Activated T-cell treated with anti-CD3 and anti-CD28 coated beads for 4 hours (primary cell): ENCODE results near the gene STK4.
A peak's percentile ranks its signal among the peaks of the same experiment; 100 is the strongest.

Experiments
- DNase-seq: peaks from one replicate; pipeline ENCODE4 v3.0.0-alpha.2; 2020

STK4 gene

GRCh38 chr20:44955270-44955669 lies 11.0 kb upstream of the STK4 start:
- no peak for DNase-seq

GRCh38 chr20:44956410-44956809 lies 9.9 kb upstream of the STK4 start:
- no peak for DNase-seq

GRCh38 chr20:44958276-44958675 lies 8.0 kb upstream of the STK4 start:
- no peak for DNase-seq

- DNase-seq, result no peak
Observed at GRCh38 chr20:44959082-44959637, 7.2 kb upstream of the STK4 start.

GRCh38 chr20:44959638-44960102 lies 6.6 kb upstream of the STK4 start:
- DNase-seq, result peak; percentile 74

- DNase-seq, result peak; percentile 93
Observed at GRCh38 chr20:44960103-44960852, 6.0 kb upstream of the STK4 start, which contains the start of gene TOMM34. Gene TOMM34, minus strand, starts transcription at chr20:44960397. Its CDS starts 64 bp downstream, at chr20:44960333.

GRCh38 chr20:44961011-44961869 lies 5.1 kb upstream of the STK4 start:
- DNase-seq, result no peak

GRCh38 chr20:44961870-44962267 lies 4.4 kb upstream of the STK4 start:
- DNase-seq, result no peak

GRCh38 chr20:44962483-44962882 lies 3.8 kb upstream of the STK4 start:
- DNase-seq, result no peak

- no peak for DNase-seq
Observed at GRCh38 chr20:44963325-44964215, 2.7 kb upstream of the STK4 start.

- DNase-seq, result no peak
Observed at GRCh38 chr20:44965651-44966029, 672 bp upstream of the STK4 start.

- no peak for DNase-seq
Observed at GRCh38 chr20:44967207-44967807, 995 bp downstream of the STK4 start.

- no peak for DNase-seq
Observed at GRCh38 chr20:44969300-44969894, 3.1 kb downstream of the STK4 start.

- no peak for DNase-seq
Observed at GRCh38 chr20:44970243-44970757, 4.0 kb downstream of the STK4 start.

- no peak for DNase-seq
Observed at GRCh38 chr20:44973053-44973452, 6.7 kb downstream of the STK4 start.

GRCh38 chr20:44976698-44977097 lies 10.4 kb downstream of the STK4 start:
- DNase-seq, result no peak

- peak; percentile 63 for DNase-seq
Observed at GRCh38 chr20:44979090-44979621, 12.8 kb downstream of the STK4 start.

GRCh38 chr20:44981736-44982406 lies 15.6 kb downstream of the STK4 start:
- DNase-seq, result no peak

- no peak for DNase-seq
Observed at GRCh38 chr20:44983093-44983674, 16.9 kb downstream of the STK4 start.

GRCh38 chr20:44988631-44989171 lies 22.4 kb downstream of the STK4 start:
- no peak for DNase-seq
